Stimulated activated effector memory CD8-positive, alpha-beta T cell treated with anti-CD3 and anti-CD28 coated beads, Interleukin-12 subunit alpha, Interleukin-12 subunit beta, amount 100 ng/mL, for 72 hours (primary cell): ENCODE data around the gene FAM110C.
A peak's percentile ranks its signal among the peaks of the same experiment; 100 is the strongest.
"Not testable (repeated sequence)": the region's sequence is repeated elsewhere in the genome, so short reads cannot be mapped to it uniquely, and the experiment has no call there.

Source experiments
- ATAC-seq: fragments of 150-1000 bp; cut with Tn5 transposase; 2 replicates; pipeline ENCODE4 v1.10.0; 2021
- DNase-seq, 2 donors: peaks; one replicate each; pipeline ENCODE4 v3.0.0; 2021 to 2022; ENCODE audit warnings: low spot score in 2 of 2
- H3K27ac Mint-ChIP-seq: one replicate; pipeline ENCODE4 v1.8.0; 2022; ENCODE audit warnings: mild to moderate bottlenecking, mixed read lengths
- H3K36me3 Mint-ChIP-seq: one replicate; pipeline ENCODE4 v1.8.0; 2022; ENCODE audit warnings: mild to moderate bottlenecking, mixed read lengths
- H3K4me1 Mint-ChIP-seq: one replicate; pipeline ENCODE4 v1.8.0; 2022; ENCODE audit warnings: mixed read lengths
- H3K4me3 Mint-ChIP-seq: one replicate; pipeline ENCODE4 v1.8.0; 2022; ENCODE audit warnings: mild to moderate bottlenecking, mixed read lengths
- H3K9me3 Mint-ChIP-seq: one replicate; pipeline ENCODE4 v1.8.0; 2022; ENCODE audit warnings: mixed read lengths

FAM110C gene

GRCh38 chr2:25543-25942 lies 20.8 kb downstream of the FAM110C start:
- DNase-seq (no peak), ATAC-seq (no peak)
- Mint-ChIP-seq H3K4me3 (no peak overlapping the region), H3K36me3 (no peaks in the 10 kb centered on the region), H3K27ac (no peak overlapping the region), H3K4me1 (peaks cover 33% of the 10 kb centered on the region), H3K9me3 (no peaks in the 10 kb centered on the region)

- not testable (repeated sequence) for ATAC-seq, H3K9me3 Mint-ChIP-seq, H3K36me3 Mint-ChIP-seq, H3K27ac Mint-ChIP-seq, DNase-seq, H3K4me3 Mint-ChIP-seq
- H3K4me1 Mint-ChIP-seq, result peaks cover 33% of the 10 kb centered on the region
Observed at GRCh38 chr2:24591-24990, 21.7 kb downstream of the FAM110C start.

- DNase-seq, result no peak
- peak; percentile 47 for ATAC-seq
- Mint-ChIP-seq H3K4me3 (no peak overlapping the region), H3K4me1 (peaks cover 33% of the 10 kb centered on the region), H3K27ac (no peak overlapping the region), H3K9me3 (no peaks in the 10 kb centered on the region), H3K36me3 (no peaks in the 10 kb centered on the region)
Observed at GRCh38 chr2:24107-24506, 22.2 kb downstream of the FAM110C start.

GRCh38 chr2:23283-23682 lies 23.0 kb downstream of the FAM110C start:
- no peak for DNase-seq
- Mint-ChIP-seq H3K4me1 (peaks cover 28% of the 10 kb centered on the region), H3K27ac (no peak overlapping the region), H3K36me3 (no peaks in the 10 kb centered on the region), H3K9me3 (no peaks in the 10 kb centered on the region), H3K4me3 (no peak overlapping the region)
- ATAC-seq, result no peak

- not testable (repeated sequence) for H3K27ac Mint-ChIP-seq, DNase-seq, ATAC-seq, H3K4me3 Mint-ChIP-seq, H3K36me3 Mint-ChIP-seq, H3K9me3 Mint-ChIP-seq
- H3K4me1 Mint-ChIP-seq, result peaks cover 21% of the 10 kb centered on the region
Observed at GRCh38 chr2:22244-22643, 24.1 kb downstream of the FAM110C start.

GRCh38 chr2:20259-20658 lies 26.0 kb downstream of the FAM110C start:
- not testable (repeated sequence) for H3K4me3 Mint-ChIP-seq

GRCh38 chr2:19505-19904 lies 26.8 kb downstream of the FAM110C start:
- ATAC-seq (no peak), DNase-seq (no peak)
- Mint-ChIP-seq H3K36me3 (no peaks in the 10 kb centered on the region), H3K9me3 (no peaks in the 10 kb centered on the region), H3K27ac (no peak overlapping the region), H3K4me3 (no peak overlapping the region), H3K4me1 (peaks cover 19% of the 10 kb centered on the region)

More at GRCh38 chr2:20259-20658, 26.0 kb downstream of the FAM110C start:
- not testable (repeated sequence) for H3K36me3 Mint-ChIP-seq, ATAC-seq, H3K9me3 Mint-ChIP-seq, H3K27ac Mint-ChIP-seq, DNase-seq
- peaks cover 21% of the 10 kb centered on the region for H3K4me1 Mint-ChIP-seq

- H3K4me1 Mint-ChIP-seq, result peaks cover 10% of the 10 kb centered on the region
Observed at GRCh38 chr2:18402-19271, 27.7 kb downstream of the FAM110C start.

GRCh38 chr2:15916-16315 lies 30.4 kb downstream of the FAM110C start:
- not testable (repeated sequence) for H3K36me3 Mint-ChIP-seq, H3K27ac Mint-ChIP-seq

More at GRCh38 chr2:18402-19271, 27.7 kb downstream of the FAM110C start:
- Mint-ChIP-seq H3K9me3 (no peaks in the 10 kb centered on the region), H3K27ac (no peak overlapping the region), H3K4me3 (no peak overlapping the region), H3K36me3 (no peaks in the 10 kb centered on the region)
- DNase-seq, result no peak
- no peak for ATAC-seq

GRCh38 chr2:11248-11941 lies 34.9 kb downstream of the FAM110C start:
- ATAC-seq (peak; percentile 65), DNase-seq (peak; percentile 57 to 78)

More at GRCh38 chr2:15916-16315, 30.4 kb downstream of the FAM110C start:
- ATAC-seq, H3K4me3 Mint-ChIP-seq, H3K4me1 Mint-ChIP-seq, H3K9me3 Mint-ChIP-seq, DNase-seq: not testable (repeated sequence)

GRCh38 chr2:10222-10875 lies 36.0 kb downstream of the FAM110C start:
- no peak for ATAC-seq
- Mint-ChIP-seq H3K4me1 (no peaks in the 10 kb centered on the region), H3K27ac (no peak overlapping the region), H3K36me3 (peaks cover 9% of the 10 kb centered on the region), H3K9me3 (no peaks in the 10 kb centered on the region), H3K4me3 (no peak overlapping the region)
- no peak for DNase-seq

More at GRCh38 chr2:11248-11941, 34.9 kb downstream of the FAM110C start:
- Mint-ChIP-seq H3K4me1 (no peaks in the 10 kb centered on the region), H3K9me3 (no peaks in the 10 kb centered on the region), H3K4me3 (no peak overlapping the region), H3K27ac (no peak overlapping the region), H3K36me3 (peaks cover 9% of the 10 kb centered on the region)
